GM18861 (cell line): ENCODE data around the gene B3GNT8.
"Not testable (repeated sequence)": the region's sequence is repeated elsewhere in the genome, so short reads cannot be mapped to it uniquely, and the experiment has no call there.

Source experiments
- ATAC-seq: cut with Tn5 transposase; IDR thresholded peaks from one replicate; pipeline ENCODE4 v1.9.1; 2021; ENCODE audit not compliant: unreplicated experiment

B3GNT8 gene

DNA sequence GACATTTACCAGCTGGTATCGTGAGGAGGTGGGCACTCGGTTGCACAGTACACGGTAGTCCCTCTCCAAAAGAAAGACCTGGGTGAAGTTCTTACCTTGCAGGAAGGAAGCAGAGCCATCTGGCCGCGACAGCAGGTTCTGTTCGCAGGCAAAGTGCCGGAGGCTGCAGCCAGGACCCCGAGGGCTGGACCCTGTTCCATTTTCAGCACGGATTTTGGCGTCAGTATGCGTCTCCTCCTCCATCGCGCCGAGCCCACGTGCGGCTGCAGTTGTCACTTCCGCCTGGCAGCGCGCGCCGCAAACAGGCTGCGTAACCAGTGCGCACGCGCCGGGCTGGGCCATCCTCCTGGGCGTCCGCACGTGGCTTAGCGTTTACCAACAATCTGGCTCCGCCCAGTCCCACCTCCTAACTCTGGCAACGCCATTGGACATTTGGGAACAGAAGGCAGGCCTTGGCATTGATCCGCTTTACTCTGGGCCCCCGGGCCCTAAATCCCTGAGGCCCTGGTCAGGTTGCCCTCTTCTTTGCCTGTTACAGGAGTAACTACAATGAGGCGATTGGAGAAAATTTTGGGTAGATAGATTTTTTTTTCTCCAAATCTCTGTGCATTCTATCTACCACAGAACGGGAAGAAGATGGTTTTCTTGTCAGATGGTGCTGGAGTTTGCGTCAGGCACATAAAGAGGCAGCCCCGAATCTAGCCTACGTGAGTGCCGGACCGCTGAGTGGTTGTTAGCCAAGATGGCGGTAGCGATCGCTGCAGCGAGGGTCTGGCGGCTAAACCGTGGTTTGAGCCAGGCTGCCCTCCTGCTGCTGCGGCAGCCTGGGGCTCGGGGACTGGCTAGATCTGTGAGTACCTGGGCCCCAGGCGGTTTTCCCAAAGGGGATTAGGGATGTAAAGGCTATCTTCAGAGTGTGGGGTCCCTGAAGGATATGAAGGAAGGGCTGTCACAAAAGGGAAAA, 29.8 kb downstream of the B3GNT8 start, which contains the start of the genes BCKDHA and EXOSC5:
BCKDHA (plus strand) TSS at position 733 of the 964 bp plus-strand sequence; CDS start at position 743, 10 bp downstream.
EXOSC5 (minus strand) TSS at position 274 of the 964 bp plus-strand sequence; CDS start at position 243, 31 bp downstream.
- peak; percentile 89 for ATAC-seq

DNA sequence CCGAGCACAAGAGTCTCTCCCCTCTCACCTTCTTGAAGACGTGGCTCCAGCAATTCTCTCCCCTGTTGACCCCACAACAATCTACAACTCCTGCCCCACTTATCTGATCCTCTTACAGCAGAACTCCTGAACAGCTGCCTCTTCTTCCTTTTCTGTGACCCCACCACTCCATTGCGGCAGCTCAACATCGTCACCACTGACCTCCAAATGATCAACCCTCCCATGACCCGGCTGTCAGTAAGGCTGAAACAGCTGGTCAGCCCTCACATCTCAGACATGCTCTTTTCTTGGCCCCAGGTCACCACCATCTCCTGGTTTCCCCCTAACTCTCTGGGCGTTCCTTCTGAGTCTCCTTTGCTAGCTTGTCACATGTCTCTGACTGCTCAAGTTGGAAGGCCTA, 31.8 kb downstream of the B3GNT8 start:
- no peak for ATAC-seq

DNA sequence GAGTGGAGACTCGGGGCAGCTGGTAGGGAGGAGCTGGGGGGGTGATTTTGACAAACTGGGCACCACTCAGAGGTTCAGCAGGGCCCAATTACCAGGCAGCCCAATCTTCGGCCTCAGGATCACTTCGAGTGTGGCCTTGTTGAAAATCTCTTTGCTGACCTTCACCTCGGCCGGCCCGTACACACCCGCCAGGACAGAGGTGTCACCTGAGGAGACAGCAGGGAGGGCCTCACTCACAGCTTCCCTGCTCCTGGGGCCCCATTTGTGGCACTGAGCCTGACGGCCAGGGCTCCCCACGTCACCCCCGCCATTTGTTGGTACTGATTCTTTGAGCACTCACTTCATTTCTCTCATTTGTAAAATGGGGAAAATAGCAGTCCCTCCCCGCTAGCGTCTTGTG, 34.4 kb downstream of the B3GNT8 start:
- no peak for ATAC-seq

DNA sequence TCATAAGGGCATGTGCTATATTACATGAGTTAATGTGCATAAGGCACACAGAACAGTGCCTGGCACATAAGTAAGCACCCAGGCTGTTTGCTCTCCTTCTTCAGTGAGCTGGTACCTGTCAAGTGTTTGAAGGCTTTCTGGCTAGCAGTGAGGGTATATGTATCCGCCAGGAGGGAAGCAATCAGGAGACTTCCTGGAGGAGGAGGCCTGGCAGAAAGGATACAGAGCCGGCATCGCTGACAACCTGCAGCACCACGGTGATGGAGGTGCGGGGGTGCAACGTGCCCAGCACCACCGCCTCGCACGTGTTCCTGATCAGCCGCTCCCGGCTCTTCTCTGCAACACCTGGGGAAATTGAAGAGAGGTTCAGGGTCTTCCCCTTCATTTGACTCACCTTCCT, 35.6 kb downstream of the B3GNT8 start:
- ATAC-seq, result no peak

DNA sequence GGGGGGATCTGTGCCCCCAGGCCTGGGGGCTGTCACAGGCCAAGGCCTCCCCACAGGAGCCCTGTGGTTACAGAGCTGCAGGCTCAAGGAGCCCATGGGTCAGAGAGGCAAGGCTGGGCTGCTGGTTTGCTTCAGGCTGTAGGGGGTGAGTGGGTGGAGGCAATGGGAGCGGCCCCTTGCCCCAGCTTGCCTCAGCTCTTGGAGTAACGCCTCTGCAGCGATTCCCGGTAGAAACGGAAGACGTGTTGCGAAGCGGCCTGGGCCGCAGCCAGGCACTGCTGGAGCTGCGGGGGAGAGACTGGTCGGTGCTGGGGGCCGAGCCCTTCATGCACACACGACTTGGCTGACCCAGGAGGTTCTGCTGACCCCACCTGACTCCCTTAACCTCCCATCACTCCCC, 40.7 kb downstream of the B3GNT8 start:
- ATAC-seq, result no peak

DNA sequence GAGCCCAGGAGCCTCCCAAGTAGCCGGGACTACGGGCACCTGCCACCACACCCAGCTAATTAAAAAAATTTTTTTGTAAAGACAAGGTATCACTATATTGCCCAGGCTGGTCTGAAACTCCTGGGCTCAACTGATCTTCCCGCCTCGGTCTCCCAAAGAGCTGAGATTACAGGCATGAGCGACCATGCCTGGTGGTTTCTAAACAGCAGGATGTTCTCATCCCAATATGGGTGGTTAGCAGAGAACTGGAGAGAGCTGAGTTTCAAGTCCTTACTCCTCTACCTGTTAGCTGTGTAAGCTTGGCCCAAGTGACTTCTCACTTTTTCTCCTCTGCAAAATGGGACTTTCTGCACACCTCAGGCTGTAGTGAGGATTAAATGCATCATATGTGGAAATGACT, 42.8 kb downstream of the B3GNT8 start:
- ATAC-seq, result no peak

DNA sequence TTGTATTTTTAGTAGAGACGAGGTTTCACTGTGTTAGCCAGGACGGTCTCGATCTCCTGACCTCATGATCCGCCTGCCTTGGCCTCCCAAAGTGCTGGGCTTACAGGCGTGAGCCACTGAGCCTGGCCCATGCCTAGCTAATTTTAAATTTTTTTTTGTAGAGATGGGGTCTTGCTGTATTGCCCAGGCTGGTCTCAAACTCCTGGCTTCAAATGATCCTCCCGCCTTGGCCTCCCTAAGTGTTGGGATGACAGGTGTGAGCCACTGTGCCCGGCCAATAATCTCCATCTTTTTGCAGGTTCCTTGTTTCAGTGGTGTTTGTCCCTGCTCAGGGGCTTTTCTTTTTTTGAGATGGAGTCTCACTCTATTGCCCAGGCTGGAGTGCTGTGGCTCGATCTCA, 45.6 kb downstream of the B3GNT8 start:
- not testable (repeated sequence) for ATAC-seq

DNA sequence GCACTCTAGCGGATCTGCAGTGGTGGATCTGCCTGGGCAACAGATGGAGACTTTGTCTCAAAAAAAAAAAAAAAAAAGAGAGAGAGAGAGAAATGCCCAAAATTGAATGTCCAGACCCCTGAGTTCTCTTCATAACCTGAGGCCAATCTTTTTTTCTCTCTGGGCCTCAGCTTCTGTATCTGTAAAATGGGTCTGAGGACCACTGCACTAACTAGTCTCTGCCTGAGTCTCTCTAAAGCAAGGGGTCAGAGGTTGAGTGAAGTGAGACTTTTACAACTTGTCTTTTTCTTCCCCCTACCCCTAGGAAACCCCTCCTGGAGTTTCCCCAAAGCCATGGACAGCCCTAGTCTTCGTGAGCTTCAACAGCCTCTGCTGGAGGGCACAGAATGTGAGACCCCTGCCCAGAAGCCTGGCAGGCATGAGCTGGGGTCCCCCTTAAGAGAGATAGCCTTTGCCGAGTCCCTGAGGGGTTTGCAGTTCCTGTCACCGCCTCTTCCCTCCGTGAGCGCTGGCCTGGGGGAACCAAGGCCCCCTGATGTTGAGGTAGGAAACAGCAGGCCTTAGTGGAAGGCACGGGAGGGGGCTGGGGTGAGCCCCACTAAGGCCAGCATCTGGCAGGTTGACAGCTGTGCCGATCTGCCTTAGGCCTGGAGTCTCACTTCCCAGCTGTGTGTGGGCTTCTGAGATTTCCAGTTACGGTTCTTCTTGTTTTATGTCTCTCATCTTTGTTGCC, 49.0 kb downstream of the B3GNT8 start:
- ATAC-seq, result peak; percentile 59

DNA sequence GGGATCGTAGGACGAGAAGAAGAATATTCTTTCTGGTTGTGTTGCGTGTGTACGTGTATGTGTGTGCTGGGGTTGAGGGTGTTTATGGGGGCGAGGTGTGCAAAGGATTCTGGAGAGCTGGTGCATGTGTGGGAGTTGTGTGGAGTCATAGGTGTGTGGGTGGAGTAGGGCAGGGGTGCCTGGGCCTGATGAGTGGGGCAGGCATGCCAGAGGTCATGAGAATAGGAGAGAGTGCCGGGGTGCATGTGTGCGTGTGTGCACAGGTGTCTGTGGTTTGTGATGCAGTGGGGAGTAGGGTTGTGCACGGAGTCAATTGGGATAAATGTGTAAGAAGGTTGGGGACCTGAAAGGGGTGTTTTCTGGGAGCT, 50.2 kb downstream of the B3GNT8 start:
- ATAC-seq, result no peak

DNA sequence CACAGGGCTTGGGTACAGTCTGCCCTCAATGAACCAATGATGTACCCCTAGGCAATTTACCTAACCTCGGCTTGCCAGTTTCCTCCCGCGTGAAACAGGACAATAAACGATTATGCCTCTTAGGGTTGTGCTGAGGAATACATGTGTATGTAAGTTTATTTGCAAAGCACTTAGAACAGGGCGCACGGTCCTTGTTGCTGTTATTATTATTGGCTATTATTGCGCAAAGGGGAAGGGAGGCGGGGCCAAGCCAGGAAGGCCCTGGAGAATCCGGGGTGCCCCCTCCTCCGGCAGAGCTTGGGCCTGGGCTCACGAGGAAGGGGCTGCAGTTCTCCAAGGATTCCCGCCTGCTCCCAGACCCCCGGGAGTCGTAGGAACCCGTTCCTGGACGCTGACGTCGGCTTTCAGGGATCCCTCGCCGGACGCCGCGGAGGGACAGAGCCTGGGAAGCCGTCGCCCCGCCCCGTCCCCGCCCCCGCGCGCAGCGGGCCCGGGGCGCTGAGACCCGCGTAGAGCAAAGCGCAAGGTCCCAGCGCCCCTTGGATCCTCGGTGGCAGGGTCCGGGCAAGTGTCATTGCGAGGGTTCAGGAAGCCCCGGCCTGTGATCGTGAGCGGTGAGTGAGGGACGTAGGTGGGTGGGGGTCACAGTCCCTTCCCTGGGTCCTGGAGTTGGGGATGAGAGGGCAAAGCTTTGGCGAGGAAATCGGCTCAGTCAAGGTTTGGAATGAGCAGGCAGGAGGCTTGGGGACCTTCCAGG, 50.8 kb downstream of the B3GNT8 start, which contains the start of gene TMEM91:
TMEM91 (plus strand) TSS at position 293 of the 757 bp plus-strand sequence. CDS start 1,777 bp downstream, outside the sequence.
- ATAC-seq, result no peak
